T-helper 1 cell treated with Interleukin-12 subunit alpha and Interleukin-12 subunit beta and Interleukin-4 antibody, amounts not matched to agents 30 ng/mL and 1 ng/mL, for 36 hours (primary cell): ENCODE measurements around the gene SLC25A44. TPM values are rescaled to one million over a fixed set of nuclear protein-coding genes. Genes with fewer than 3 reads are reported as not detected.

Source experiments
- intact Hi-C: fragments of 100-400 bp; cut with micrococcal nuclease; formaldehyde crosslinking; loops from one replicate; pipeline ENCODE4 v1.15.1; 2024
- total RNA-seq: library from RNA; stranded (reverse); gene quantifications from 2 replicates; pipeline ENCODE4 v1.2.3, GENCODE V29; 2022

SLC25A44 gene
- total RNA-seq, result 41.9 and 46.5 TPM in 2 replicates

DNA sequence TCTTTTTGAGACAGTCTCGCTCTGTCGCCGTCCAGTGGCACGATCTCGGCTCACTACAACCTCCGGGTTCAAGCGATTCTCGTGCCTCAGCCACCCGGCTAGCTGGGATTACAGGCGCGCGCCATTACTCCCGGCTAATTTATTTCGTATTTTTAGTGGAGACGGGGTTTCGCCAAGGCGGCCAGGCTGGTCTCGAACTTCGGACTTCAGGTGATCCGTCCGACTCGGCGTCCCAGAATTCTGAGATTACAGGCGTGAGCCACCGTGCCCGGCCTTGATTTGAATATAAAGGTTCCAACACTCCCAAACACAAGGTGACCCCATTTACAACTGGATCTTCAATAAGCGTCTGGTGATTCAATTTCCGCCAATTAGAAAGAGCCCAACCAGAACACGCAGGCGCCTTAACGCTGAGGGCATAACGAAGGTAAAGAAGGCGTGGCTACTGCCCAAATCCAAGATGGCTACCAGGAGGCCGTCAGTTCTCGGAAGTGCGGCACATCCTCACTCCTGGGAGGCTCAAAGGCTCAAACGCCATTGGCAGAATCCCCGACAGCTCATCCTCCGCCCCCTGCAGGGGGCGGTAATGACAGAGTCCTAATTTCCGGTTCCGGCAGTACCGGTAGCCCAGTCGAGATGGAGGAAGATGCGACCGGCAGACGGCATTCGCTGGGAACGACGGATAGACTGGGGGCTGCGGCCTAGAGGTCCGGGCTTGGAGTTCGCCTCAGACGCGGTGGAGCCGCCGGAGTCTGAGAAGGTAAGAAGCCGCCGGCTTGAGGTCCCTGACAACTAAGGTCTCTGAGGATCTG, at the start of gene SLC25A44:
TSS of gene SLC25A44 (plus strand) at position 617 of the 812 bp plus-strand sequence. CDS start 5,744 bp downstream, outside the sequence.
- intact Hi-C loops, result loop anchor here (1.0 to 5.0 kb wide), 14 partner anchors 20 to 549 kb away; partner anchors contain the start of genes CCT3, GON4L, KHDC4 and LAMTOR2

- intact Hi-C loops, result no loop called here
These were observed 49.2 kb upstream of the SLC25A44 start for GRCh38 chr1:156144742-156145141.

DNA sequence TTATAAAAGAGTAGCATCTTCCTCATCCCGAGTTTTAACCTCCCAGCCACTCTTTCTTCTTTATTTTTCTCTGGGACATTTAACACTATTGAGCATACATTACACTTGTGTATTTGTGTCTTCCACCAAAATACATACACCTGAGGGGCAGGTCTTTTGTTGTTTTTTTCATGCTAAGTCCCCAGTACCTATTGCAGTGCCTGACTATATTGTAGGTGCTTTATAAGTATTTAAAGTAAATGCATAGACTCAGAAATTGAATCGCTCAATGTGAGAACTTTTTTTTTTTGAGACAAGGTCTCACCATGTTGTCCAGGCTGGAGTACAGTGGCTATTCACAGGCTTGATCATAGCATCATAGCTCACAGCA, 48.3 kb upstream of the SLC25A44 start:
- intact Hi-C loops, result loop anchor here (1.0 kb wide), 3 partner anchors 48 to 174 kb away; no protein-coding TSS in a partner anchor

GRCh38 chr1:156146020-156146768, 47.7 kb upstream of the SLC25A44 start:
- intact Hi-C loops, result loop anchor here (1.0 kb wide), 3 partner anchors 47 to 173 kb away; no protein-coding TSS in a partner anchor

DNA sequence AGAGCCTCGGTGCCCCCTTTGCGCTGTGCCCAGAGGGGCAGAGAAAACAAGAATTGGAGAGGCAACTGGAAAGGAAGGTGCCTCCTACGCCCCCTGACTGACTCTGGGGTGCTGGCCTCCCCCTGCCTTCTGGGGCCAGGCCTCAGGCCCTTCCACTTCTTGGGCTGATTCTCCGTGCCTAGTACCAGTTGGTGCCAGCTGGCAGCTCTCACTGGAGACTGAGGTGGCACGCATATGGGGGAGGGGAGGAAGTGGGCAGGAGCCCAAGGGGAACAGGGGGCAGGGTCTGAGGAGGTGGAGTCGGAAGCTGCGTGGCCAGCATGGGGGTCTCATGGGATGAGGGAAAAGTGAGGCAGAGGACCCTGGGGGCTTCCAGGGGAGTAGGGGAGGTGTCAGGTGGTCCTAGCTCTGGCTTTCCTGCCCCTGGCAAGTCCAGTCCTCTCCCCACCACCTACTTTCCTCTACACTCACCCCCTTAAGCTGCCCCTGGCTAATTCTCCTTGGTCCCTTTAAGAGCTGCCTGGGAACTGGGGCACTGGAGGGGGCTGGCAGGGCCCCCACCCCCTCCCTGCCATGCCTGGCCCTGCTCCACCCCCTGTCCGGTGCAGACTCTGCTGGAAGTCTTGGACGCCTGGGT, 47.0 kb upstream of the SLC25A44 start:
- intact Hi-C loops, result loop anchor here (1.0 kb wide), 3 partner anchors 46 to 172 kb away; no protein-coding TSS in a partner anchor

DNA sequence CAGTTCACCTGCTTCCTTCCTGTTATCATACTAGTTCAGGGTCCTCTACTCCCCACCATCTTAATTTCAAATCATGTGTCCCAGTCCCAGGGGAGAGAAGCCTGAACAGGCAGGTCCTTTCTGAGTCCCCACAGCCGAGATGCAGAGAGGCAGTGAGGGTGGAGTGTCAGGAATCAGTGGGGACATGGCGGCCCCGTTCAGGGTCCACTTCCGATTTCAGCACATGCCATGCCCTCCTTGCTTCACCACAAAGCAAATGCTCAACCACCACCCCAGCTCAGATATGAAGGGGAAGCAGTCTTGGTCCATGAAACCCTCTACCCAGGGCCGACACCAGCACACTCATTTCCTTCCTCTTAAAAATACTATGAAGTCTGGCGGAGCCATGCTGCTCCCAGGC, 45.7 kb upstream of the SLC25A44 start:
- intact Hi-C loops, result no loop called here

DNA sequence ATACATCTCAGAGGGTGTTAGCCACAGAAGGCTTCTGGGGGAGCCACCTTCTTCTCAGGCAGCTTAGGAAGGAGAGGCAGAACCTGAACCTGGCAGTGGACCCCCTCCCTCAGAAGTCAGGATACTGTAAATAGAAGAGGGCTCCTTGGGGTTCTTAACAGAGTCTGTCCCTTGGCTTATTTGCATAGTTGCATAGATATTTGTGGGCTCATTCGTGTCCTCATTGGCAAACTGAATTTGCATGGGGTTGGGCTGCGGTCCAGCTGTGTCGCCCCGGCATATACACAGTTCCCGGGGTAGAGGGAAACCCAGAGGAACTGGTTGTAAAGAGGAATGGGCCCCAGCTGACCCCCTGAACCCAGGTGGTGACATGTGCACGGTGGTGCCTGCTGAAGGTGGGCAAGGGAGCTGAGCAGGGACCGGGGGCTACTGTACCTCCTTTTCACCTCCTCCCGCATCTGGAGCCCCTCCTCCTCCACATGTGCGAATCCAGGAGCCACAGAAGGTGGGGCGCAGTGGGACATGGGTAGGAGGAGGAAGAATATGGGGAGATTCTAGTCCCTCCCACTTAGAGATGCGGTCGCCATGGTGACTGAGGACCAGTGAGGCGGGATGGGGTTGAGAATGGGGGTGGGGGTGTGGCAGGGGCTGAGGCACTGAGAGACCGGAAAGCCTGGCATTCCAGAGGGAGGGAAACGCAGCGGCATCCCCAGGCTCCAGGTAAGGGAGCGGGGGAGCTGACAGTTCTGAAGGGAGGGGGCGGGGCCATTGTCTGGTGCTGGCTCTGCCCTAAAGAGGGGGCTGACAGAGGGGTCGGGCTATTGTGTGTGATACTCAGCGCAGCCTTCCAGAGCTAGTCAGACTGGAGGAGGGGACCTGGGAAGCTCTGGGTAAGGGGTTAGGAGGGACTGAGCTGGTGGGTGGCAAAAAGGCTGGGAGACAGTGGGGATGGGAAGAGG, 44.3 kb upstream of the SLC25A44 start:
- intact Hi-C loops, result no loop called here

DNA sequence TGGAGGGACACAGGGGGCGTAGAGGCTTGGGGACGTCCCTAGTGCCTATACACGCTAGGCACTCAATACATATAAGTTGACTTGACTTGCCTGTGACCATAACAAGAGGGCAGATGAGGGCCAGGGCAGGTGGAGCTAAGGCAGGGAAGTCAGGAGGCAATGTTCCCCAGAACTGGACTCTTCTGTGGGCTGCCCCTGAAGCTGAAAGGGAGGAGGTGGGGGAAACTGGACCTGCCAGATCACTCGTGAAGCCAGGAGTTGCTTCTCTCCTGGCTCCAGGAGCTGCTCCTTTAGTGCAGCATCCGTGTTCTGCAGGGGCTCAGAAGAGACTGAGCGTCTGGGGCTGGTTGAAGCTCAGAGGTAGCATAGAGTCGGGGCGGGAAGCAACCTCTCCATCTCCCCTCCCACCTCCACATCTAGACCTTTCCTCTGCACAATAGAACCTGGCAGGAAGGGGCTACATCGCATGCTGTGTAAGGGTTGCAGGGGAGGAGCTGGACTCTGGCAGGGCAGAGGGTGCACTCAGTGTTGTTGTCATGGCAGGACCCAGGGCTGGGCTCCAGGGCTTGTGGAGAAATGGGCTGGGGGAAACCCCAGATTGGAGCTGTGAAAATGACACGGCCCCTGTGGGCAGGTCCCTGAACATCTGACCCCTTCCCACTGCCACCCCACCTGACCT, 43.4 kb upstream of the SLC25A44 start:
- intact Hi-C loops, result no loop called here

GRCh38 chr1:156151093-156151688, 42.7 kb upstream of the SLC25A44 start:
- intact Hi-C loops, result no loop called here

DNA sequence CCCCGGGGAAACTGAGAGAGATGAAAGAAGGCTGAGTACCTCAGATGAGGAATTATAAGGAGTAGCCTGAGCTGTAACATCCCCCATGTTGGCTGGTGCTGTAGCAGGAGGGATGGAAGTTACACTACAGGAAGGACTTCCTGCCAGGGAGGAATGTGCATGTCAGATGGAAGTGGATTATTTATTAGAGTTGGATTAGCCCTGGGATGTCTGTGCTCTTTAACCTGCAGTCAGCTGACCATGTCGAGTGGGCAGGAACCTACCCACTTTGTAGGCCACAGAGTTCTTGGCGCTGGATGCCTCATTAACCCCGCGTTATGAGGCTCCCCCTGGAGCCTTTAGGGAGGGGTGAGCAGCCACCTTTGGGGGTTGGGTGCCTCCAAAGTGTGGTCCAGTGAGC, 41.3 kb upstream of the SLC25A44 start:
- intact Hi-C loops, result no loop called here

GRCh38 chr1:156153362-156153761, 40.5 kb upstream of the SLC25A44 start, which contains the start of gene SEMA4A:
Gene SEMA4A, plus strand, starts transcription at chr1:156153585. Its CDS starts 994 bp downstream, at chr1:156154579.
- intact Hi-C loops, result no loop called here

- intact Hi-C loops, result no loop called here
These were observed 39.6 kb upstream of the SLC25A44 start for GRCh38 chr1:156154317-156154749.

- intact Hi-C loops, result no loop called here
These were observed 38.0 kb upstream of the SLC25A44 start for GRCh38 chr1:156155756-156156510.

DNA sequence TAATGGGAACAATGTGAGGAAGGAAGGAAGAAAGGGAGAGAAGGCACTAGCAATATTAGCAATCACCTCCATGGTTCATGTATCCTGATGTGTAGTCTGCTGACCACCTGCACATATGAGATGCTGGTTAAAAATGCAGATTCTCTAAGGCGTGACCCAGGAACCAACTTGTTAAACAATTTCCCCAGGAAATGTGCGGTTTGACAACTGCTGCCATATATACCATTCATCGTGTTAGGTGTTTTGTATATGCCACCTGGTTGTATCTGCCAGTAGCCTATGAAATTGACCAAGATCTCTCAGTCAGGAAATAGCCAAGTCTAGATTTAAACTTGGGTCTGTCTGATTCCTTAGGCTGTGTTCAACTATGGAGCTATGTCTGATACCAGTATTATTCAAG, 36.4 kb upstream of the SLC25A44 start:
- intact Hi-C loops, result no loop called here

- intact Hi-C loops, result no loop called here
These were observed 35.9 kb upstream of the SLC25A44 start for GRCh38 chr1:156157966-156158365.

- intact Hi-C loops, result loop anchor here (2.0 kb wide), 1 partner anchor 53 kb away; the partner anchor contains the start of gene PMF1
These were observed 33.7 kb upstream of the SLC25A44 start for GRCh38 chr1:156160000-156160742.

DNA sequence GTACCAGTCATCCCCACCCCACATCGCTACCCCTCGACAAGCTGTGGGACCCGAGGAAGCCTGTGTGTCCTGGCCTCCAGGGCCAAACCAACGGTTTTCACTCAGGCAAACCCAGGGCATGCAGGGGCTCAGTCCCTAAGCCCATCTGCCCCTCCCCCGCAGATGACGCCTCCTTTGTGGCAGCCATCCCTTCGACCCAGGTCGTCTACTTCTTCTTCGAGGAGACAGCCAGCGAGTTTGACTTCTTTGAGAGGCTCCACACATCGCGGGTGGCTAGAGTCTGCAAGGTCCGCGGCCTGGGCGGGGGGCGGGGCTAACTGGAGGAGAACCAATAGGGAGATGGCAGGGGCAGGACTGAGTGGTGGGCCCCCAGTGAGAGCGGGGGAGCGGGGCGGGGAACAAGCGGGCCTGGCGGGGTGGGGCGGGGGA, 33.1 kb upstream of the SLC25A44 start:
- intact Hi-C loops, result loop anchor here (1.0 to 2.0 kb wide), 2 partner anchors 33 to 52 kb away; partner anchors contain the start of gene PMF1
